DLD1 (cell line): Measurements from ENCODE around the gene GAS2.

Experiments used
- in situ Hi-C: cut with HindIII; loops from 2 replicates; pipeline ENCODE4 v1.10.0; 2017; ENCODE audit warnings: low sequenced_read_pairs

Gene GAS2

DNA sequence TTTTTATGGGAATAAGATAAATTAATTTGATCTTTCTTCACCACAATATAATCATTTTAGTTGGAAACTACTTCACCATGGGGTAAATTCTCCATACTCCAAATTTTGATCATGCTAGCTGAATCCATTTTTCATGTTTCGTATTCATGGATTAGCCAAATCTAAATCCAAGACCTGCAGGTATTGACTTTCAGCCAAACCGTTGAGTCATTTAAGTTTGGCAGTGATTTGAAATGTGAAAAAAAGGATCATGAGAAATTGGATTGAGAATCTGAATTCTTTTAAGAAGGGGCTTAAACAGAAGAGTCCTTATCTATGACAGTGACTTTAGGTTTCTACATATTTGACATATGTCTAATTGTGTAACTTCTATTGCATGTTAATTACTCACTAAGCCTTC lies 5.3 kb downstream of the GAS2 start:
- in situ Hi-C loops = no loop called here

DNA sequence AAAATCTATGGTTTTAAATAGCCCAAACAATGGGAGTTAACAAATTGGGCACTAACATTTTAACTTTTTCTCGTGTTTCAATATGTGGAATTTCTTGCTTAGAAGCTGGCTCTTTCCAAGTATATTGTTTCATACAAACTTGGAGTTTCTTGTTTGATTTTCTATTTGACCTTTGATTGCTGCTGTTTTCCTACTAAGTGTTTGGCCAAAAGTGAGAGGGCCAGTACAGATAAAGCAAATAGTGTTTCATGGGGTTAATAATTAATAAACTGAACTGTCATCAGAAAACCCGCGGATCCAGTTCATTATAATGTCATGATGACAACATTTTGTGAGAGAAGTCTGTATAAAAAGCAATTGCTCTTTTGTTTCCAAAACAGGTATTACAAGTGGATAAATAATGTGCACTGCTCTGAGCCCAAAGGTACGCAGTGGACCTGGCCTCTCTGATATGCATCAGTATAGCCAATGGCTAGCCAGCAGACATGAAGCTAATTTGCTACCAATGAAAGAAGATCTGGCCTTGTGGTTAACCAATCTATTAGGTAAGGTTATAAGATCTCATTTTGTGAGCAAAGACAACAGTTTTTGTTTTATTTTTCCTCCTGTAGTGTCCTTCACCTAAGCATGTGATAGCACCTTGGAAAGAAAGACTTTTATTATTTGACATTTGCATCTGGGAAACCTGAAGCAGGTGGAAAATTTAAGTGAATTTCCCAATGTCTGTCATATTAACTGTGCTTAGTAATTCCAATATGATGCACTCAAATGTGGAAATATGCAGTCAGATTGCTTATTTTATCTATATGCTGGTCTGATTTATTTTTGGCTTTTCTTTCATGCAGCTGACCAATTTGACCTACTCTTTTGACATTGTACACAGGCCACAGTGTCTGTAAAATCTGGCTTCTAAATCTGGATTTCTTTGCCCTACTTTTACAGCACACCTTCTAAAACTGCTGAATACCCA lies 8.3 kb downstream of the GAS2 start:
- in situ Hi-C loops = loop anchor here (25.0 kb wide), 1 partner anchor 112 kb away; no protein-coding TSS in a partner anchor

DNA sequence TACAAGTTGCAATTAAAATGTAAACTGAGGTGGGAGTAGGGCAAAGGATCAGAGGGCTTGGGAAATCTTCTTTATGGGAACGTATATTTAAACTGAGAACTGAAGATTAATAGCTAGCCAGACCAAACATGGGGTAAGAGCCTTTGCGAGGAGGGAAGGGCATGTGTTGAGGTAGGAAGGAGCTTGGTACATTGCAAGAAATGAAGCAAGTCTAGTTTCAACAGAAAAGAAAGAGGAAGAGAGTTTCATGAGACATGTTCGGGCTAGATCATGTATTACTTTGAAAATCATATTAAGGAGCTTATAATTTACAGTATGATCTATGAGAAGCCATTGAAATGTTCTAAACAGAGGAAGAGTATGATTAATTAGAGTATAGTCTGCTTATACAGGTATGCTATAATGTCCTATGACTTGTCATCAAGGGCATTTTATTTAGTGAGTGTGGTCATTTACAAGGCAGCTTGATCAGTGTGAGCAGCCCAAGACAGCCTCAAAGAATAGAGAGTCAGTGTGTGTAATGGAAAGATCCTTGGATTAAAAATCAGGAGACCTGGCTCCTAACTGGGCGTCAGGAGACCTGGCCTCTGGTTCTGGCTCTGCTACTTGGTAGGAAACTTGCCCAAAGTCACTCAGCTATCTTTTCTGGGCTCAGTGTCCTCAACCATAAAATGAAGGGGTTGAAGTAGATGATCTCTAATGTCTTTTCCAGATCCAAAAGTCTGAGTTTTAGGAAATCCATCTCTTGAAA lies 10.9 kb downstream of the GAS2 start:
- in situ Hi-C loops = loop anchor here (25.0 kb wide), 1 partner anchor 115 kb away; no protein-coding TSS in a partner anchor

DNA sequence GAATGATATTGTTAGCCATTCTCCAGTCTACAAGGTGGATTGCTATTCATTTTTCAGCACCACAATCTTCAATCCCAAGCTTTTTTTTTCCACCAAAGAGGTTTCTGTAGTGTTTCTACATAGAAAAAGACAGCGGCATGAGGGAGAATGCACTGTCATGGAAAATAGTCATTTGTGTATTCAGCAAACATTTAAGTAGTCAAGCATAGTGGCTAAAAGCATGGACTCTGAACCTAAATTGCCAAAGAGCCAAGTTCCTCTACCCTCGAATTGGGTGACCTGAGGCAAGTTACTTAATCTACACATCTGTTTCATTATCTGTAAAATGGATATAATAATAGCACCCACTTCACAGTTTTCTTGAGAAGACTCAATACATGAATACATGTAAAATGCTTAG lies 14.2 kb downstream of the GAS2 start:
- in situ Hi-C loops = loop anchor here (25.0 kb wide), 1 partner anchor 118 kb away; no protein-coding TSS in a partner anchor

DNA sequence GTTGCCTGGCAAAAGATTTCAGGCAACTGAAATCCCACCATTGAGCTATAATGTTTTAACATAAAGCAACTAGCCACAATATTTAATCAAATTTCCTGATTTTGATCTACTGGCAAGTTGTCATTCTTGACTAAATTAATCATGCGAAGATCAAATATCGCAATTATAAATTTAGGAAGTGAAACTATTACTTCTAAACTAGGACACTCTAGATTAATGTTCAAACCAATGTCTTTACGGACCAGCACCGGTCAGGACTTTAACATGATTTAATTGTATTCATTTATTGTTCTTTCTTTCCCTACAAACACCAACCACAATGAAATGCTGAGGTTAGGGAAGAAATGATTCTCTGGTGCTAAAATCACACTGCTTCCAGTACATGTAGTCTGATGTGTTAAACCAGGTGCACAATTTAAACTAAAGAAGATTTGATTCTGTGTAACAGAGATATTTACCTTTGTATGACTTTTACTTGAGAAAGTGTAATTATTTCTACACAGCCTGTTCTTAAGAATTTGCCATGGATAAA lies 14.9 kb downstream of the GAS2 start:
- in situ Hi-C loops = loop anchor here (25.0 kb wide), 1 partner anchor 119 kb away; no protein-coding TSS in a partner anchor

DNA sequence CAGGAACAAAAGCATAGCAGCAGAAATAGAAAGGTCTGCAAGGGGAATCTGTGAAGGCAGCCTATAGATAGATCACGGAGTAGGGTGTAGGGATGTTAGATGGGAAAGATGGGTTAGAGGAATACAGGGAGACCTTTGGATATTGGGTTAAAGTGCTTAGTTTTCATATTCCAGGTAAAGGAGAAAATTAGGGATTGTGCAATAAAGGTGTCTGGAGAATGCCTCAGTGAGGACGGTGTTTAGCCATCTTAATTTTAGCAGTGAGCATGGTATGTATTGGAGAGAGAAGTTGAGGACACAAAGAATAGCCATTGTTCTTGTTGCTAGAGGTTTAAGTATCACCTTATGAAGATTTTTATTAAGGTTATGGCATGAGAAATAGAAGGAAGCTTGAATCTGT lies 17.7 kb downstream of the GAS2 start:
- in situ Hi-C loops = loop anchor here (25.0 kb wide), 1 partner anchor 122 kb away; no protein-coding TSS in a partner anchor

DNA sequence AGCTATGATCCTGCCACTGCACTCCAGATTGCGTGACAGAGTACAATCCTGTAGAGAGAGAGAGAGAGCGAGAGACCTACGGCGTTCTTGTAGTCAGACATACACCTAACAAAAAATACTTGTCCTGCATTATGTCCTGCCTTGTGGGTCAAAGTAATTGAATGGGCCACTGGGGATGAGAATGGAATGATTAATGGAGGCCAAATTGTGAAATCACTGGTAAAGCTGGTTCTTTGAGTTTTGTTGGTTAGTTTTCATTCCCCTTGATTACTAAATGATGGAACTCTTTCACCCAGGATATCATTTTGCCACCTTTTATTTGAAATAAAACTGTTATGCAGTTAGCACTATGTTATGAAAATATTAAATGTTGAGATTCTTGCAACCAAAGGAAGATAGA lies 18.7 kb downstream of the GAS2 start:
- in situ Hi-C loops = loop anchor here (25.0 kb wide), 1 partner anchor 123 kb away; no protein-coding TSS in a partner anchor

DNA sequence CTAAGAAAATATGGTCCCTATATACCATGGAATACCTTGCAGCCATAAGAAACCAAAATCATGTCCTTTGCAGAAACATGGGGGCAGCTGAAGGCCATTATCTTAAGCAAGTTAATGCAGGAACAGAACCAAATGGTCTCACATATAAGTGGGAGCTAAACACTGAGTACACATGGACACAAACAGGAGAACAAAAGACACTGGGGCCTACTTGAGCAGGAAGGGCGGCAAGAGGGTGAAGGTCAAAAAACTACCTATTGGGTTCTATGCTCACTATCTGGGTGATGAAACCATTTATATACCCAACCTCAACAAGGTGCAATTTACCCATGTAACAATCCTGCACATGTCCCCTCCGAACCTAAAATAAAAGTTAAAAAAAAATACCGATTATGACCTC lies 22.5 kb downstream of the GAS2 start:
- in situ Hi-C loops = loop anchor here (25.0 kb wide), 1 partner anchor 127 kb away; no protein-coding TSS in a partner anchor

DNA sequence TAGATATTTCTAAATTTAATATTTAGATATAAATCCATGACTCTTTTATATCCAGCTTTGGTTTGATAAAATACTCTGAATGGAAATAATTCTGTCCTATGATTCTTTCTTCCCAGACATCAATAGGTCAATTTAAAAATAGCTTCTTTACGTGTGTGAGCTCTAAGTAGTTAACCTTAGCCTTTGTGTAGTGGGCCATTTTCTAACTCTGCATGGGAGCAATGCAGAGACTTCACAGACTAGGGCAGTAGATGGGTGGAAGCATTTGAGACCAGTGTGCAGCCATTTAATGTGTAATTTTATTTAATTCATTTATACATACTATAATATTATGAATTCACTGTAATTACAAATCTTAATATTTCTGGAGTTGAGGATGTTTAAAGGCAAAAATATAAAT lies 23.8 kb downstream of the GAS2 start:
- in situ Hi-C loops = loop anchor here (25.0 kb wide), 1 partner anchor 128 kb away; no protein-coding TSS in a partner anchor

DNA sequence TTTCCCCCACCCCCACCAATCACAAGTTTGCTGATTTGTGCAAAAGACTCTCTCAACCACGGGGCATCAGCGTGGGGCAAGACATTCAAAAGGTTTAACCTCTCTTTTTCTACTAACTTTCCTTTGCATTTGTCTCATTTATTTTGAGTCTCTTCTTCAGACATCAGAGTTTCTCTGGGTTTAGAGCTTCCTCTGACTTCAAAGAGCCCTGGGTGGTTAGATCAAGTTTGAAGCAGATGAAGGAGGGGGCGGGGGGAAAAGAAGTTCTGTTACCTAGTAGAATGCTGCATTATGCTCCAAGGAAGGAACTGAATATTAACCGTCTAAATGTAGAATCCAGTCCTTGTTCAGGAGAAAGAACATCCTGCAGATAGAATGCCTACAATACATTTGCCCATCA lies 24.5 kb downstream of the GAS2 start:
- in situ Hi-C loops = loop anchor here (25.0 kb wide), 1 partner anchor 129 kb away; no protein-coding TSS in a partner anchor

DNA sequence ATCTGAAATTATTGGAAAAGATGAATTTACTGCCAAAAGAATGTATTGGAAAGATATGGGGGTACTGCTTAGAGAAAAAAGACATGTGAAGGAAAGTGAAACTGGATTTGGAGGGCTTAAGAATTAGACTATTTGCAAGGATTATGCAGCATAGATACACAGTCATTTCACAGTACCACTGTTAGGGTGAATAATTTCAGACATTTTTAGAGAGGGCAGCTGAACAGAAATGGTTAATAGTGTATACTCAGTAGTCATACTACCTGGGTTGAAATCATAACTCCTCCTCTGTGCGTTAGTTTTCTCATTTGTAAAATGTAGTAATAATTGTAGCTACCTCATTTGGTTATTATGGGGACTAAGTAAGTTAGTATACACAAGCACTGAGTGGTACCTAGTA lies 33.0 kb downstream of the GAS2 start:
- in situ Hi-C loops = loop anchor here (25.0 kb wide), 1 partner anchor 137 kb away; no protein-coding TSS in a partner anchor

DNA sequence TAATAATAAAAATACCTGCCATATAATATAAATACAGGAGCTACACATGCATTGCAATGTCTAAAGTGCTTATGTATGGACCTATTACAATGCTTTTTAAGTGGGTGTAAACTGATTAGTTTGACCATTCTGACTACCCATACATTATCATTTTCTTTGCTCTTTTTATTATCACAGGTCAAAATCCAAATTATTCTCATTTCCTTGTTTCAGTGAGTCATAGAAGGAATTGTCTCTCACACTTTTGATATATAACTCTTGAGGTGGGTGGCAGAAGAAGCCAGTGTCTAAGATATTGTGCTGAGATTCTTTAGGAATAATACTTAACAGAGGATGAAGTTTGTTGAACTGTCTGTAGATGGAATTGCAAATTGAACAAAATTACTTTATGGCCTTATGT lies 35.6 kb downstream of the GAS2 start:
- in situ Hi-C loops = no loop called here

DNA sequence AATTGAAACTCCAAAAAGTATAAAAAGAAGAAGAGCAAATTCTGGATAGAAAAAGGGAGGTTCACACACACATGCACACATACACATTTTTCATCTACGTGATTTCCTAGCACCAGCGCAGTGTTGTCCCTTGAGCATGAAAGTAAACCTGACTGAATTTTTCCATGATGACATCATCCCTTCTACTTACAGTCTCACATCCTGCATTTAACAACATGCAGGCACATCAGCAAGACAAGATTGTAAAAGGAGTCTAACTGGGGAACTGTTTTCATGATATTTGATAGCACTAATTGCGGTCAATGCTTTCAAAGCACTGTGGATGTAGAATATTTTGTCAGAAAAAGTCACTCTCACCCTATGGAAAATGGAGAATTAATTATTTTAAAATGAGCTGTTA lies 36.6 kb downstream of the GAS2 start:
- in situ Hi-C loops = no loop called here

DNA sequence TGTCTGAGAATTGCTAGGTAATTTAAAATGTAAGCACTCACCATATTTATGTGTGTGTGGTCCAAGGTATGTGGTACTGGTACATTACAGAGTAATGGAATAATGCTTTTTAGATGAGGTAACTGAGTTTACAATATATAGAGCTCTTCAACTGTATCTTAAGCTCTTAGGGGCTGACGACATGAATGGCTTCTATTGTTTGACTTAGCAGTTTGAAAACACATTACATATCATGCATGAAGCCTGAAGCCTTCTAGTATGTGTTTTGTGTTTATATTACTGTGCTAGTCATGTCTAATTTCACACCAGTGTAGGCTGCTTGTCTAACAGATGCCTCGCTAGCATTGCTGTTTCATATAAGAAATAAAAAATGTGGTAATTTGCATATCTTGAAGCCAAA lies 37.2 kb downstream of the GAS2 start:
- in situ Hi-C loops = no loop called here

DNA sequence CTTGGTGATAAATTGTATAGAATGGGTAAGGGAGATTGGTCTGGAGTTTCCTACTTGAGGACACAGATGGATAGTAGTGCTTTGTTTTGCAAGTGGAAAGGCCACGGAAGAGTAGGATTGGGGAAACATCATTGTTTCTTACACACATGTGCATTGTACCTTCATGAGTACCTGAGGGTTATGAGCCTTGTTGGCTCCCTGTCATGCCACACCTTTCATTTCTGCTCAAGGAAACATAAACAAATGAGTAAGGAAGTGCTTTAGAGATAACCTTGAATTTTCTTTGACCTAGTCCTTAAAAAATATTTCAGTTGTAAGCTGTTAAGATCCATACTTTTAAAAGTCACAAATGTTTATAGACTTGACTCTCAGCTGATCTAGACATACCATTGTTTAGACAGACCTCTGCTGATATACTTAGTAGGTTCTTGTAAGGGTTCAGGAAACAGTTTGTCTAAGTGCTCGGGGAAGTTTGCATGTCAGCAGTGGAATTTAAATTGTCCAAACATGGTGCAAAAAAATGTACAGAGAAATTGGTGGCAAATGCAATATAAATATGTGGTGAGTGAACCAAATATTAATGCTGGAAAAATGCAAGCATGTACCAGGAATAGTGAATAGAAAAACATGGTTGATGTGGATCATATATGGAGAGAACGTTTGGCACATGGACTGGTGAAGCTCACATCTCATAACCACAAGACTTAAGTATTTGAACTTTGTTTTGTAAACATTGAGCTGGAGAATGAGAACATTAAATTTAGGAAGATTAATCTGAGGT lies 40.9 kb downstream of the GAS2 start:
- in situ Hi-C loops = no loop called here

DNA sequence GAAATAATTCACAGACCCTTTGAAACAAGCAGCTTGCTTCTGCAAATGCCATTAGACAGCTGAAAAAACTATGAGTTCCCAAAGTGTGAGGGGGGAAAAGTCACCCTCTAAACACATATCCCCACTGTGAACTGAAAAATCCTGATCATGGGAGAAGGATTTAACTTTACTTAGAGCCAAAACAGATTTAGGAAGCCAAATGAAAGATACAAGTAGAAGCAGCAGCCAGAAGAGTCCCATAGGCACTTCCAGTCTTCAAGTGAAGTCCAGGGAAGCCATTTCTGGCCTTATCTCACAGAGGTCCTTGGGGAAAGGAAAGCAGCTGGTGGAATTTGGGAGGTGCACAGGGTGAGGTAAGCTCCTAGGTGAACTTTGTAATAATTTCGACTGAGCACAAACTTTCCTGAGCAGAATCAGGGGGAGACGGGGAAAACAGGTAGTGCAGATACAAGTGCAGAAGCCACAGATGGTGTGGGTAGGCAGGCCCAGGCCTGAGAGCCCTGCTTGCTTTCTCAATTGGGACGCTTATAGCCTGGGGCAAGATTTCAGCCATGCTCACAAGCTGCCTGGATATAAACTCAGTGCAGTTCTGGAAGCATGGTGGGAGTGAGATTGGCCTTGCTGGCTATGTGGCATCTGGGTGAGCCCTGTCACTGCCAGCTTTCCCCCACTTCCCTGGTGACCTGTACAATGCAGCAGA lies 44.8 kb downstream of the GAS2 start:
- in situ Hi-C loops = no loop called here

DNA sequence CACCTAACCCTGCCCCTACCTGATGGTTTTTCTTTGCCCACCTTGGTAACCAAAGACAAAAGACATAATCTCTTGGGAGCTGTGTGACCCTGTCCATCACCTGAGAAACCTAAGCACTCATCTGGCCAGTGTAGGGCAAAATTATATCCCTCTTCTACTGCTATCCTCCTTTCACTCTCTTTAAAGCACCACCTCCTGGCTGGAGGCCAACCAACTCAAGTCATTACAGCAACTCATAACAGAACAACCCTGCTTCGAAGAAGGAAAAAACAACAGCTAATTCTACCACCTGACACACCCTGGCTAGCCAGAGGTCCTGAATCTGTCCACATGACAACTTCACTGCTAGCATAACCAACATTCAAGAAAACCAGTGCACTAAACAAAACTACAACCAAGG lies 45.5 kb downstream of the GAS2 start:
- in situ Hi-C loops = no loop called here

DNA sequence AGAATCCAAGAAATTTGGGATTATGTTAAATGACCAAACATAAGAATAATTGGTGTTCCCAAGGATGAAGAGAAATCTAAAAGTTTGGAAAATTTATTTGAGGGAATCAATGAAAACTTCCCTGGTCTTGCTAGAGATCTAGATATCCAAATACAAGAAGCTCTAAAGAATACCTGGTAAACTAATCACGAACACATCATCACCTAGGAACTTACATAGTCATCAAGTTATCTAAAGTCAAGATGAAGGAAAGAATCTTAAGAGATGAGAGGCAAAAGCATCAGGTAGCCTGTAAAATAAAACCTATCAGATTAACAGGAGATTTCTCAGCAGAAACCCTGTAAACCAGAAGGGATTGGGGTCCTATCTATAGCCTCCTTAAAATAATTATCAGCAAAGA lies 46.9 kb downstream of the GAS2 start:
- in situ Hi-C loops = no loop called here

DNA sequence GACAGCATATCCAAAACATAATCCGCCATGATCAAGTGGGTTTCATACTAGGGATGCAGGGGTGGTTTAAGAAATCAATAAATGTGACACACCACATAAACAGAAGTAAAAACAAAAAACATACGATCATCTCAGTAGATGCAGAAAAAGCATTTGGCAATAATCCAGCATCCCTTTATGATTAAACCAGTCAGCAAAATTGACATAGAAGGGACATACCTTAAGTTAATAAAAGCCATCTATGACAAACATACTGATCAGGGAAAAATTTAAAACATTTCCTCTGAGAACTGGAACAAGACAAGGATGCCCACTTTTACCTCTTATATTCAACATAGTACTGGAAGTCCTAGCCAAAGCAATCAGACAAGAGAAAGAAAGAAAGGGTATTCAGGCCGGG lies 49.6 kb downstream of the GAS2 start:
- in situ Hi-C loops = no loop called here

DNA sequence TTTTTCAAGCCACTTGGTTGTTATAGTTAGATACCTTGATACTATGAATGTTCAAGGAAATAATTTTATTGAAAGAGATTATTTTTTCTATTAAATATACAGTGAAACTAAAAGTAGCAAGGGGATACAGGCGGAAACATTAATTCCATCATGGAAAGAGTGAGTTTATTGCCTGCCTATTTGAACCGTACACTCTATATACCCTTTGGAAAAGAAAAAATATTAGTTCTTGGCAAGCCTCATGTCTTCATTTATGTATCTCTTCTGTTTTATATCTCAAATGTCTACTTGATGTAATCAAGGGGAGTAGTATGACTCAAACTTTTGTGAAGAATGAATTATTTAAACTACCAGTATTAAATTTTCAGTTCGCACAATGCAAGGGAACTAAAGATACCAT lies 54.0 kb downstream of the GAS2 start:
- in situ Hi-C loops = no loop called here
